ENCODE measurements around the gene MECP2. TPM values are rescaled to one million over a fixed set of nuclear protein-coding genes. Genes with fewer than 3 reads are reported as not detected.
A peak's percentile ranks its signal among the peaks of the same experiment; 100 is the strongest.

The MECP2 gene
- total RNA-seq, 2 donors from 2014 or later, result 53.6 to 55.0 TPM

DNA sequence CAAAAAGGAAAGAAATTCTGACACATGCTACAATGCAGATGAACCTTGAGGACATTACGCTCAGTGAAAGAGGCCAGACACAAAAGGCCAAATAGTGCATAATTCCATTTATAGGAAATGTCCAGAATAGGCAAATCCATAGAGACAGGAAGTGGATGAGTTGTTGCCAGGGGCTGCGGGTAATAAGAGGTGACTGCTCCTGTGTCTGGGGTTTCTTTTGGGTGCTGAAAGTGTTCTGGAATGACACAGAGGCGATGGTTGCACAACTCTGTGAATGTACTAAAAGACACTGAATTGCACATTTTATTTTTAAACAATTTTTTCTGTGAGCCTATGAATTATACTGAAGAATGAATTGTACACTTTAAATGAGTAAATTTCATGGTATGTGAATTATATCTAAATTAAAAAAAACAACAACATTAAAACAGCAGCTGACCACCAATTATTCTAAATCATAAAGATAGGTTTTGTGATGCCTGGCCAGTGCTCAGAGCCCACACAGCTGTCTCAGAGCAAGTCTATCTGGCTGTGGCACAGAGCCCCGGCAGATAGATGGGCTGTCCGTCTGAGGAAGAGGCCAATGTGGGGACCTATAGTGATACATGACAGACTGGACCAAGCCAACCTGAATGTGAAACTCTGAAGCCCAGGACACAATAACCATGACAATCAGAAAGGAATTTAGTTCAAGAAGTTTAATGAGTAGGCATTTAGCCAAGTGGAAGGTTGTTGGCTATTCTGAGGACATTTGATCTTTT lies 54.3 kb downstream of the MECP2 start:
- intact Hi-C loops (cut with DNase I), result no loop called here

GRCh38 chrX:154040863-154041262 lies 56.7 kb downstream of the MECP2 start:
- peak; percentile 67 for DNase-seq (ENCODE audit: low spot score)
- intact Hi-C loops (cut with DNase I), result no loop called here

More for the DNA sequence above, 54.3 kb downstream of the MECP2 start:
- peak; percentile 49 for DNase-seq (ENCODE audit: low spot score)

DNA sequence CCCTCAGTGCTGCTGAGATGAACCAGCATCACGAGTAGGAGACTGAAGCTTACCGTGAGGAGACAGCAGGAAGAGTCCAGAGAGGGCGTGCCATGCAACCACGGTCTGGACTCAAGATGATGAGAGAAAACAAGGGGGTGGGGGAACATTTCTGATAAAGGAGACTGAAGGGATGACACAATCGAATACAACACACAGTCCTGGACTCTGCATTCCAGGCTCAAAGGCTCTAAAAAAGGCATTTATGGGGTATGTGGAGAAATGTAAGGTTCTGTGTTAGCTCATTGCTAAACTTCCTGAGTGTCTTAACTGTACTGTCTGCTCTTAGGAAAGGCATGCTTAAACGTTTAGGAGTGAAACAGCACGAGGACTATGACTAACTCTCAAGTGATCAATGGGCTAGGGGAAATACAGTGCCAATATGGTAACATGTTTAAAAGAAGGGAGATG lies 57.2 kb downstream of the MECP2 start:
- intact Hi-C loops (cut with DNase I), result no loop called here
- DNase-seq (ENCODE audit: low spot score), result peak; percentile 62

GRCh38 chrX:154039577-154039976 lies 57.9 kb downstream of the MECP2 start:
- intact Hi-C loops (cut with DNase I), result no loop called here
- DNase-seq (ENCODE audit: low spot score), result peak; percentile 64

- intact Hi-C loops (cut with DNase I), result no loop called here
- DNase-seq (ENCODE audit: low spot score), result no peak
Observed at GRCh38 chrX:154038656-154039055, 58.9 kb downstream of the MECP2 start.

DNA sequence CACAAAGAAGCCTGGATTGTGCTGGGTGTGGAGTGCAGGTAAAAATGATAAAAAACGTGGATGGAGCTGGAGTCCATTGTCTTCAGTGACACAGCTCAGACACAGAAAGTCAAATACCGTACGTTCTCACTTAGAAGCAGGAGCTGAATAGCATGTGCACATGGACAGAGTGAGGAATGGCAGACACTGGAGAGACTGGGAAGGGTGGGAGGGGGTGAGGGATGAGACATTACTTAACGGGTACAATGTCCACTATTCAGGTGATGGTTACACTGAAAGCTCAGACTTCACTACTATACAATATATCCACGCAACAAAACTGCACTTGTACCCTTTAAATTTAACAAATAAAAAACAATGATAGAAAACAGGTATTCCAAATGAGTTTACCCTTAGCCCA lies 59.8 kb downstream of the MECP2 start:
- intact Hi-C loops (cut with DNase I), result no loop called here

GRCh38 chrX:154036513-154036912 lies 61.0 kb downstream of the MECP2 start:
- no peak for DNase-seq (ENCODE audit: low spot score)
- intact Hi-C loops (cut with DNase I), result no loop called here

More for the DNA sequence above, 59.8 kb downstream of the MECP2 start:
- no peak for DNase-seq (ENCODE audit: low spot score)

DNA sequence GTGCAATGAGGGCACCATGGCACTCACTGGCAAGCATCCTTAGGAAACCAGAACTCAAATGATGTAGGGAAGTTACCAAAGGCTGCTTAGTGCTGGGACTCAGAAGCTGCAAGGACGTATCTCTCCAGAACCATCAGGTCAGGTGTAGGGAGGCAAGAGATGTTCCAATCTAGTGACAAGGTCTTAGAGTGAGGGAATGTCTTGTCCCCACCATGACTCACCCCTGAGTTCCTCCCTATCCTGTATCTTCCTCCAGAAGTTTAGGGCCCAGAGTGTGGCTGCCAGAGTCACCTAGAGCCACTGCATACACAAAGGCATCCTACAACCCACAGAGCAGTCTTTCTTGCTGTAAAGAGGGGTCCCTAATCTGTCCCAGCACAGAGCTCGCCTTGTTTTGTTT lies 63.7 kb downstream of the MECP2 start:
- intact Hi-C loops (cut with DNase I), result no loop called here
- DNase-seq (ENCODE audit: low spot score), result no peak

- intact Hi-C loops (cut with DNase I), result no loop called here
- DNase-seq (ENCODE audit: low spot score), result peak; percentile 47
Observed at GRCh38 chrX:154032653-154033052, 64.9 kb downstream of the MECP2 start.

- peak; percentile 51 for DNase-seq (ENCODE audit: low spot score)
- intact Hi-C loops (cut with DNase I), result no loop called here
Observed at GRCh38 chrX:154032160-154032559, 65.4 kb downstream of the MECP2 start.

- intact Hi-C loops (cut with DNase I), result no loop called here
- peak; percentile 75 for DNase-seq (ENCODE audit: low spot score)
Observed at GRCh38 chrX:154030715-154031305, 66.7 kb downstream of the MECP2 start.

DNA sequence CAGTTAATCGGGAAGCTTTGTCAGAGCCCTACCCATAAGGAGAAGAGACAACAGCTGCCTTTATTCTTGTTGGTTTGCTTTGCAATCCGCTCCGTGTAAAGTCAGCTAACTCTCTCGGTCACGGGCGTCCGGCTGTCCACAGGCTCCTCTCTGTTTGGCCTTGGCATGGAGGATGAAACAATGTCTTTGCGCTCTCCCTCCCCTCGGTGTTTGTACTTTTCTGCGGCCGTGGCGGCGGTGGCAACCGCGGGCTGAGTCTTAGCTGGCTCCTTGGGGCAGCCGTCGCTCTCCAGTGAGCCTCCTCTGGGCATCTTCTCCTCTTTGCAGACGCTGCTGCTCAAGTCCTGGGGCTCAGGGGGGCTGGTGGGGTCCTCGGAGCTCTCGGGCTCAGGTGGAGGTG lies 67.3 kb downstream of the MECP2 start:
- DNase-seq (ENCODE audit: low spot score), result no peak
- intact Hi-C loops (cut with DNase I), result no loop called here

GRCh38 chrX:154029439-154029838 lies 68.1 kb downstream of the MECP2 start:
- intact Hi-C loops (cut with DNase I), result no loop called here
- no peak for DNase-seq (ENCODE audit: low spot score)

- intact Hi-C loops (cut with DNase I), result no loop called here
- no peak for DNase-seq (ENCODE audit: low spot score)
Observed at GRCh38 chrX:154028502-154029184, 68.9 kb downstream of the MECP2 start.

DNA sequence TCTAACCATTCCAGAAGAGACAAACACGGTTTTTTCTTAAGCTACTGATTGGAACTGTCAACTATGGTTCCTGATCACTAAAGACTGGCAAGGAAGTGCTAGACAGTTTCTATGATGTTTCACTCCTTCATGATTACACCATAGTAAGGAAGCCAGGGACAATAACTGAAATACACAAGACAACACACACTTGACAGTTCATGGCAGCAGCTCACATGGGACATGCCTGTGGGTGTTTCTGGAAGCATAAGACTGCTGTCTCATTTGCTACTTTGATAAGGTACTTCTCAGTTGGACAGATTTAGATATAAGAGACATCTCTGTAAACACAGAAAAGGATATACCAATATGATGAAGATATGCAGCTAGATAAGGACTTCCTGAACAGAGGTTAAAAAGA lies 69.5 kb downstream of the MECP2 start:
- intact Hi-C loops (cut with DNase I), result no loop called here
- no peak for DNase-seq (ENCODE audit: low spot score)

DNA sequence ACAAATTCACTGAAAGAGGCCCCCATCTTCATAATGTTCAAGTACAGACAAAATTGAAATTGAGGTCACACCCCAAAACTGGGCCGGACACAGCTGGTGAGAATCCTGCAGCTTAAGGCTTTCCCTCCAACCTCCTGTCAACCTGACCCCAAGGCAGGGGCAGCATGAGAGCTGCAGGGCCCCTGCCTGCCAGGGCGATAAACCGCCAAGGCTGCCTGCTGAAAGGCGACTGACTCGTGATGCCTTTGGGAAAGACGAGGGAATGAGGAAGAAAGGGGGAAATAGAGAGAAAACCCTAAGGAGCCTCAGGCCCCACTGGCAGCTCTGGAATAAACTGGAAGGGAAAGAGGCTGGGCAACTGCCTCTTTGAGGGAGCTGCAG lies 70.5 kb downstream of the MECP2 start:
- intact Hi-C loops (cut with DNase I), result no loop called here
- DNase-seq (ENCODE audit: low spot score), result no peak

GRCh38 chrX:154026136-154027021 lies 71.1 kb downstream of the MECP2 start:
- intact Hi-C loops (cut with DNase I), result no loop called here
- DNase-seq (ENCODE audit: low spot score), result no peak

- DNase-seq (ENCODE audit: low spot score), result no peak
- intact Hi-C loops (cut with DNase I), result no loop called here
Observed at GRCh38 chrX:154025230-154025629, 72.3 kb downstream of the MECP2 start.

DNA sequence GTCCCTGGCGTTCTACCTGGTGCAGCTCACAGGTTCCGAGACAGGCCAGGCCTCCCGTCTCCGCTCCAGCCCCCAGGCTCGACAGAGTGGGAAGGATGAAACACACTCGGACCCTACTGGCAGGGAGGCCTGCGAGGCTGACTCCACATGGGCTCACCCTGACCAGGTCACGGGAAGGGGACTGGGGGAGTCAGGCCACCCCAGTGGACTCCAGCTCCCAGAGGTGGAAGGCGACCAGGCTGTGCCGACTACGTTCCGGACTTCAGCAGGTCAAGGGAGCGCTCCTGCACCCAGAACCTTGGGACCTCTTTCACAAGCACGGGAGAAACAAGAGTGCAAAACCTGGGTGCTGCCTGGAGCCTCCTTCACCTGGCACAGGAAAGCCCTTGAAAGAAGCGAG lies 73.2 kb downstream of the MECP2 start:
- intact Hi-C loops (cut with DNase I), result no loop called here

More for the DNA sequence above, 73.2 kb downstream of the MECP2 start:
- no peak for DNase-seq (ENCODE audit: low spot score)

Measured in posterior vena cava (tissue), 2 donors.